OCI-LY3 (cell line): ENCODE data around the gene KRT85.
A peak's percentile ranks its signal among the peaks of the same experiment; 100 is the strongest.
"Not testable (repeated sequence)": the region's sequence is repeated elsewhere in the genome, so short reads cannot be mapped to it uniquely, and the experiment has no call there.

Source experiments
- H2AFZ ChIP-seq: fragments of 200-600, 300-600 bp; shearing (Covaris generic); 2 replicates; pipeline ENCODE4 v1.6.0; 2014; ENCODE audit warnings: antibody characterized with exemption, low read depth, low read length
- H3K27ac ChIP-seq: fragments of 200-600, 300-600 bp; sonication (generic); 2 replicates; pipeline ENCODE4 v1.5.1; 2014; ENCODE audit warnings: mild to moderate bottlenecking, low read length, moderate library complexity, mixed read lengths
- H3K27me3 ChIP-seq: fragments of 200-600, 300-600 bp; sonication (generic); 2 replicates; pipeline ENCODE4 v1.6.1; 2014; ENCODE audit warnings: low read depth, low read length, mixed read lengths
- H3K36me3 ChIP-seq: fragments of 200-600, 300-600 bp; sonication (generic); replicated peaks from 2 replicates; pipeline ENCODE3; 2014; ENCODE audit warnings: low read depth, low read length, mixed read lengths
- H3K4me1 ChIP-seq: fragments of 300-600, 200-600 bp; sonication (generic); 2 replicates; pipeline ENCODE4 v1.6.1; 2014; ENCODE audit warnings: low read length, mixed read lengths
- H3K4me2 ChIP-seq: fragments of 200-600, 300-600 bp; sonication (generic); 2 replicates; pipeline ENCODE4 v1.6.1; 2014; ENCODE audit warnings: low read length, mixed read lengths
- H3K4me3 ChIP-seq: fragments of 300-600, 200-600 bp; sonication (generic); 2 replicates; pipeline ENCODE4 v1.5.1; 2014; ENCODE audit warnings: antibody characterized with exemption, mild to moderate bottlenecking, low read length, moderate library complexity
- H3K79me2 ChIP-seq: fragments of 300-600, 200-600 bp; shearing (Covaris generic); 2 replicates; pipeline ENCODE4 v1.6.1; 2014; ENCODE audit warnings: mild to moderate bottlenecking, low read length, mixed read lengths
- H3K9ac ChIP-seq: fragments of 300-600, 200-600 bp; shearing (Covaris generic); 2 replicates; pipeline ENCODE4 v1.6.0; 2014; ENCODE audit warnings: mild to moderate bottlenecking, low read length, moderate library complexity
- H3K9me3 ChIP-seq: fragments of 200-600, 300-600 bp; shearing (Covaris generic); 2 replicates; pipeline ENCODE4 v1.6.1; 2014; ENCODE audit warnings: low read length, mixed read lengths; ENCODE audit not compliant: insufficient read depth
- H4K20me1 ChIP-seq: fragments of 200-600, 300-600 bp; sonication (generic); 2 replicates; pipeline ENCODE4 v1.6.1; 2016; ENCODE audit warnings: low read length, mixed read lengths; ENCODE audit not compliant: insufficient read depth
- EZH2phosphoT487 ChIP-seq: fragments of 200-600 bp; shearing (Covaris generic); IDR thresholded peaks from 2 replicates; pipeline ENCODE4 v1.6.1; 2018; ENCODE audit warnings: antibody characterized with exemption, mixed run types, low read depth
- TF ChIP-seq, protein P1 (sequence below): fragments of 200-600, 300-600 bp; sonication (generic); IDR thresholded peaks from 2 replicates; pipeline ENCODE4 v1.5.1; 2014; ENCODE audit warnings: antibody characterized with exemption, low read length, low read depth

Gene KRT85

DNA sequence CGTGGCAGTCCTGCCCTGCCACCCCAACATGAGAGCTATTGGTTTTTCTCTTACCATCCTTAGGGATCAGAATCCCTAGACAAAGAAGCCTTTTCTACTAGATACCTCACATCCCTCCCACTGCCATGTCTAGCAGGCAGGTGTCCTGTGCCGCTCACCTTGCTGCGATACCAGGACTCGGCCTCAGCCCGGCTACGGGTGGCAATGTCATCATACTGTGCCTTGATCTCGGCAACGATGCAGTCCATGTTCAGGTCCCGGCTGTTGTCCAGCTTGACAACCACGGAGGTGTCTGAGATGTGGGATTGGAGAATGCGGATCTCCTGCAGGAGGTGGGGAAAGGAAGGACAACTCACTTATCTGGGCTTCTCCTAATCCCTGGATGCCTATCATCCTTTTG, 50.6 kb downstream of the KRT85 start:
- Histone ChIP-seq H3K36me3 (no peaks in the 10 kb centered on the region), H3K9me3 (no peaks in the 10 kb centered on the region), H3K79me2 (no peaks in the 10 kb centered on the region), H3K27ac (no peak overlapping the region), H2AFZ (no peak overlapping the region), H3K27me3 (peaks cover 46% of the 10 kb centered on the region), H4K20me1 (no peaks in the 10 kb centered on the region), H3K9ac (no peak overlapping the region), H3K4me1 (no peaks in the 10 kb centered on the region), H3K4me2 (no peak overlapping the region), H3K4me3 (no peak overlapping the region)
- no peak for TF ChIP-seq EZH2phosphoT487
- TF ChIP-seq, protein P1, sequence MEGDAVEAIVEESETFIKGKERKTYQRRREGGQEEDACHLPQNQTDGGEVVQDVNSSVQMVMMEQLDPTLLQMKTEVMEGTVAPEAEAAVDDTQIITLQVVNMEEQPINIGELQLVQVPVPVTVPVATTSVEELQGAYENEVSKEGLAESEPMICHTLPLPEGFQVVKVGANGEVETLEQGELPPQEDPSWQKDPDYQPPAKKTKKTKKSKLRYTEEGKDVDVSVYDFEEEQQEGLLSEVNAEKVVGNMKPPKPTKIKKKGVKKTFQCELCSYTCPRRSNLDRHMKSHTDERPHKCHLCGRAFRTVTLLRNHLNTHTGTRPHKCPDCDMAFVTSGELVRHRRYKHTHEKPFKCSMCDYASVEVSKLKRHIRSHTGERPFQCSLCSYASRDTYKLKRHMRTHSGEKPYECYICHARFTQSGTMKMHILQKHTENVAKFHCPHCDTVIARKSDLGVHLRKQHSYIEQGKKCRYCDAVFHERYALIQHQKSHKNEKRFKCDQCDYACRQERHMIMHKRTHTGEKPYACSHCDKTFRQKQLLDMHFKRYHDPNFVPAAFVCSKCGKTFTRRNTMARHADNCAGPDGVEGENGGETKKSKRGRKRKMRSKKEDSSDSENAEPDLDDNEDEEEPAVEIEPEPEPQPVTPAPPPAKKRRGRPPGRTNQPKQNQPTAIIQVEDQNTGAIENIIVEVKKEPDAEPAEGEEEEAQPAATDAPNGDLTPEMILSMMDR = no peak

DNA sequence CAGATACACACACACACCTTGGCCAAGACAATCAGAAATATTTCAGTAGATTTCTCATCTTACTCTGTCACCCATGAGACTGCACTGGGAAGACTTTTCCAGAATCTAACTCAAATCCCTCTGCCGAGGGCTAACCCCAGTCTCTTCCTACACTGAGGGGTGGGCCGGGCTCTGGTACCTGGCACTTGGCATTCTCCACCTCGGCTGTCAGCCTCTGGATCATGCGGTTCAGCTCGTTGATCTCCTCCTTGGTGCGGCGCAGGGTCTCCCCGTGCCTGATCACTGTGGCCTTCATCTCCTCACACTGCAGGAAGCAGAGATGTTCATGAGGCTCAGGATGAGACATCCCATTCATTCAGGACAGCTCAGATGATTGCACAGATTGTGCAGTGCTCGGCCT, 51.0 kb downstream of the KRT85 start:
- no peaks in the 10 kb centered on the region for H3K79me2 ChIP-seq
- no peaks in the 10 kb centered on the region for H3K36me3 ChIP-seq
- TF ChIP-seq, protein P1 = no peak
- TF ChIP-seq EZH2phosphoT487 = no peak
- no peaks in the 10 kb centered on the region for H3K4me1 ChIP-seq
- H3K9me3 ChIP-seq = no peaks in the 10 kb centered on the region
- no peak overlapping the region for H3K9ac ChIP-seq
- no peak overlapping the region for H3K27ac ChIP-seq
- H3K4me2 ChIP-seq = no peak overlapping the region
- no peaks in the 10 kb centered on the region for H4K20me1 ChIP-seq
- H3K4me3 ChIP-seq = no peak overlapping the region
- no peak overlapping the region for H2AFZ ChIP-seq
- peaks cover 44% of the 10 kb centered on the region for H3K27me3 ChIP-seq

DNA sequence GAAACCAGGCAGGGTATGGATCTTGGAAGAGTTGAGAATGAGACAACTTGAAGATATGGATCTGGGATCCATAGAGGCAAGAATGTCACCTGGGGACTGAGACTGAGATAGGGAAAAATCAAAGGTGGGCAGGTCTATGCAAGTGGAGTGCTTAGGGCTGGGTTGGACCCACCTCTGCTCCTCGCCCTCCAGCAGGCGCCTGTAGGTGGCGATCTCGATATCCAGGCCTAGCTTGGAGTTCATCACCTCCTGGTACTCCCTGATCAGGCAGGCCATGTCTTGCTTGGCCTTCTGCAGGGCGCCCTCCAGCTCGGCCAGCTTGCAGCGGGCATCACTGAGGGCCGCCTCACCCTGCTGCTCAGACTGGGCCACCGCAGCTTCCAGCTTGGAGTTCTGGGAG, 51.6 kb downstream of the KRT85 start:
- TF ChIP-seq, protein P1 = peak; percentile 45; the same call in 1 of the 2 replicates
- not testable (repeated sequence) for H3K9me3 ChIP-seq, H3K4me1 ChIP-seq, H3K9ac ChIP-seq, H3K79me2 ChIP-seq, H3K4me2 ChIP-seq, H3K4me3 ChIP-seq, H4K20me1 ChIP-seq, H3K36me3 ChIP-seq, H2AFZ ChIP-seq, H3K27ac ChIP-seq
- H3K27me3 ChIP-seq = peaks cover 48% of the 10 kb centered on the region

DNA sequence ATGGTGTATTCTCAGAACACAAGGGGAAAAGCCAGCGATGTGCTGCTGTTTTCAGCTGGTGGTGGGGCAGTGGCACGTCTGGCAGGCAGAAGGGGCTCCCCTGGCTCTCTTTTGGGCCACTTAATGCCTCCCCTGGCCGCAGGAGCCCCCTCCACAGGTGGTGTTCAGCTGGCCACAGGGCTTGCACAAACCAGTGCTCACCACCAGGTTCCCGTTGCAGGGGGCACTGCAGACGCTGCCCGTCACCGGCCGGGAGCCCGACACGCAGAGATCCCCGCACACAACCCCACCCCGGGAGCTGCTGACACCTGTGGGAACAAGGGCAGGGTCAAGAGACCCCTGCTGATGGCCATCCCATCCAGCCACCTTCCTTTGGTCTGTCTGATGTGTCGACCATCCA, 52.8 kb downstream of the KRT85 start:
- H3K36me3 ChIP-seq = no peaks in the 10 kb centered on the region
- H3K4me3 ChIP-seq = no peak overlapping the region
- no peaks in the 10 kb centered on the region for H4K20me1 ChIP-seq
- H3K4me1 ChIP-seq = no peaks in the 10 kb centered on the region
- no peak overlapping the region for H3K4me2 ChIP-seq
- peaks cover 37% of the 10 kb centered on the region for H3K27me3 ChIP-seq
- no peak overlapping the region for H2AFZ ChIP-seq
- no peak for TF ChIP-seq EZH2phosphoT487
- TF ChIP-seq, protein P1 = no peak
- no peak overlapping the region for H3K9ac ChIP-seq
- H3K27ac ChIP-seq = no peak overlapping the region
- H3K9me3 ChIP-seq = no peaks in the 10 kb centered on the region
- no peaks in the 10 kb centered on the region for H3K79me2 ChIP-seq
